Stimulated activated CD4-positive, alpha-beta T cell treated with anti-CD3 and anti-CD28 coated beads, Interleukin-2, amount 100 ng/mL, for 4 hours (primary cell): ENCODE measurements around the gene GADD45A.

Experiments
- DNase-seq: peaks from one replicate; pipeline ENCODE4 v3.0.0-alpha.2; 2020; ENCODE audit warnings: low read depth

The GADD45A gene

DNA sequence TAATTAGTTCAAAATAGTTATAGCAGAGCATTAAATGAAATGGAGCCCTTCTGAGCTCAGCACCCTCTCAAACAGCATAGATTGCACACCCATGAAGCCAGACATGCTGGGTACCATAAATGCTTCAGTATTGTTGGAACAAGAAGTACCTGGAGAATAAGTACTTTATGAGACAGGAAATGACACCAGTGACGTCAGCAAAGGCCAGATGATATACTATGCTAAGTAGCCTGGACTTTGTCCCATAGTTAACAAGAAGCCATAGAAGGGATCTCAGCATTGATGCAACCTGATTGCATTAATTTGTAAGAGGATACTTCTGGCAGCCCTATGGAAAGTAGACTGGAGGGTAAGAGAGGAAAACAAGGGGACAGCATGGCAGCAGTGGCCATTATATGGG is 16.3 kb upstream of the GADD45A start:
- DNase-seq: no peak

GRCh38 chr1:67672260-67672803 is 12.7 kb upstream of the GADD45A start:
- DNase-seq: no peak

- DNase-seq: no peak
These were observed 11.4 kb upstream of the GADD45A start for GRCh38 chr1:67673468-67674201.

- DNase-seq: peak; percentile 7
These were observed 10.6 kb upstream of the GADD45A start for GRCh38 chr1:67674260-67675011.

DNA sequence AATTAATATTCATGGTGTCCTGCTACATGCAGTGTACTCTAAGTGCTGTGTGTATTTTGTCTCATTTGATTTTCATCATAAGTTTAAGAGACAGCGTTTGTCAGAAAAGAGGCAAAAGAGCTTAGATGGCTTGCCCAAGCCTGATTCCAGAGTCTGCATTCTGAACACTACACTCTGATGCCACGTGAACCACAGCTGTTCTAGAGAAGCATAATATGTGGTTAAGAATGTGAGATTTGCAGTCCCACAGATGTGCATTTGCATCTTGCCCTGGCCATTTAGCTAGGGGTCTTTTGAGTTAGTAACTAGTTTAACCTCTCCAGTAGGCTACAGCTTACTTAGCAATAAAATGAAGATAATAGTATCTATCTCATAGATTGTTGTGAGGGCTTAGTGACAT is 9.2 kb upstream of the GADD45A start:
- no peak for DNase-seq

DNA sequence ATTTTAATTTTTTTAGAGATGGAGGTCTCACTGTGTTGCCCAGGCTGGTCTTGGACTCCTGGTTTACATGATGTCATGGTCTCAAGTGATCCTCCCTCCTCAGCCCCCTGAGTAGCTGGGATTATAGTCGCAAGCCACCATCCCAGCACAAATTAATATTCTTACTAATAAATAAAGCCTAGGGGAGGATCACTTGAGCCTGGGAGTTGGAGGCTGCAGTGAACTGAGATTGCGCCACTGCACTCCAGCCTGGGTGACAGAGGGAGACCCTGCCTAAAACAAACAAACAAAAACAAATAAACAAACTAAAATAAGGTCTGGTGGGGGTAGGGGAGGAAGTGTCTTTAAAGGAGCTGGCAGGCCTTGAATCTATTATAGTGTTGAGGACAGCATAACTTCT is 8.7 kb upstream of the GADD45A start:
- no peak for DNase-seq

DNA sequence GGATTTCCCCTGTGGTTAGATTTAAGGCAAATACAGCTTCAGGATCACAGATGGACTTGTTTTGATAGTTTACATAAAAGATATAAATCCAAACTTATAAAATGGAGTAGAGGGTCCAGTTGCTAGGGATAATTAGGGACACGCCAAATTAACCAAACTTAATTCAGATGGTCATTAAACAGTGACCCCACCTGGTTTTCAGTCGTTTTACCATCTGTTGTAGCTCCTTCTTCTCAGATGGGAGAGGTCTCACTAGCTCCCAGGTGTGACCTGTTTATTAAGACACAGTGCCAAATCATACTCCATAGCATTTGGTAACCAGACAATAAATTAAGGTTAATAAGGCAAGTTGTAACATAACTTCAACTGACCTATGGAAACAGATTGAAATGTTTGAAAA is 8.1 kb upstream of the GADD45A start:
- no peak for DNase-seq

DNA sequence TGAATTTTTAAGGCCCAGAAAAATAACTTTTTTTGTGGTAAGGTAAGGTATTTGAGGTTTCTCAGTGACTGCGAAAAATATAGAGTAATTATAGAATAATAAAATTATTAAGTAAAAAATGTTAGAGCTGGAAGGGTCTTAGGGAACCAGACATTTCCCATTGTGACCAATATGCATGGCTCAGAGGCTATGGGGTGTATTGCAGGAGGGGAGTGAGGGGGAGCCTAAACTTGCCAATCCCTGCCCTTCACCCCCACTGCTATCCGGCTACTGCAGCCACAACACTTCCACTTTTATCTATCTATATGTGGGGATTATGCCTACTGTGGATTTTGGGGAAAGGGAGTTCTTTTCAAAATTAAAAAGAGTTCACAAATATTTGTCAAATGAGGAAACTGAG is 7.6 kb upstream of the GADD45A start:
- DNase-seq: no peak

DNA sequence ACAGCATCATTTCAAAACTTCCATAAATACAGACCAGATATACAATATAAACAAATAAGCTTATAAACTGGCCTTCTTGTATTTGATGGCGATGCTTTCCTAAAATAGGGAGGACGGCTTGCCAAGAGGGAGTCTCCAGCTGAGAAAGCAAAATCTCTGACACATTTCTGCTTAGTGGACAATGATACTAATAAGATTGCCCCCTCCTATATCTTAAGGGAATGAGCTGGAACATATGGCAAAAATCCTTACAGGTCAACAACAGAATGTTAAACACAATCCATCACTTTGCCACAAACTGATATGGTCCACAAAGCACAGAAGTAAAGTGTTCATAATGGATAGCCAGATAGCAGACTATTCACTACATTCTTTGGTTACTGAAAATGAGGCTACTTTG is 7.1 kb upstream of the GADD45A start:
- DNase-seq: no peak

DNA sequence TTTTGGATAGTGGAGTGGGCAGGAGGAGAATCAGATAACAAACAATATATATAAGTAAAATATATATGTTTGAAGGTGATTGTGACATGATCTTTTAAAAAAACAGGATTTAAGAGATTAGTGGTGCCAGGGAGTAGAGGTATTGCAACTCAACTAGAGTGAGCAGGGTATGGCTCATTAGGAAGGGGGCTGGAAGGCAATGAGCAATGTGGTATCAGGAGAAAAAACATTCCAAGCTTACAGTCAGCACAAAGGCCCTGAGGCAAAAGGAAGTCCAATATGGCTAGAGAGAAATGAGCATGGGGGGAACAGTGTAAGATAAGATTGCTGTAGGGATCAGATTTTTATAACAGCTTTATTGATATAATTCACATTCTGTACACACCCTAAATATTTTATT is 5.3 kb upstream of the GADD45A start:
- no peak for DNase-seq

- DNase-seq: no peak
These were observed 4.5 kb upstream of the GADD45A start for GRCh38 chr1:67680486-67680885.

GRCh38 chr1:67682659-67683197 is 2.3 kb upstream of the GADD45A start:
- DNase-seq: no peak

DNA sequence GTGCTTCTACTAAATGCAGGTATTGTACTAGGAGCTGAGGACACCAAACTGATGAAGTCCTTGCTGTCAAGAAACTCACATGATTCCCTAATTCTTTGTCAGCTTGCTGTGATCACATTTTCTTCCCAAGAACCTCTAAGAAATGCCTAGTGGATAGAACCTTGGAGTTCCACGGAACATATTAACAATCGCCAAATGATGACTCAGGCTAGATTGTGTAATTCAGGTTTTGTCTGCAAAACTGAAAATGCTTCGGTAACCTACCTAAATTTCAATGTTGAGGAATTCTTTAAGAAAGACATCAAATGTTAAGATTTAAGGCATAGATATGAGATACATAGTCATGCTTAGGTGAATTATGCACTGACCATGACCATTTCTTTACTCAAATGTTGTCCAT is 1.7 kb upstream of the GADD45A start:
- no peak for DNase-seq

GRCh38 chr1:67683766-67684525 is 1.1 kb upstream of the GADD45A start:
- DNase-seq: peak; percentile 59

DNA sequence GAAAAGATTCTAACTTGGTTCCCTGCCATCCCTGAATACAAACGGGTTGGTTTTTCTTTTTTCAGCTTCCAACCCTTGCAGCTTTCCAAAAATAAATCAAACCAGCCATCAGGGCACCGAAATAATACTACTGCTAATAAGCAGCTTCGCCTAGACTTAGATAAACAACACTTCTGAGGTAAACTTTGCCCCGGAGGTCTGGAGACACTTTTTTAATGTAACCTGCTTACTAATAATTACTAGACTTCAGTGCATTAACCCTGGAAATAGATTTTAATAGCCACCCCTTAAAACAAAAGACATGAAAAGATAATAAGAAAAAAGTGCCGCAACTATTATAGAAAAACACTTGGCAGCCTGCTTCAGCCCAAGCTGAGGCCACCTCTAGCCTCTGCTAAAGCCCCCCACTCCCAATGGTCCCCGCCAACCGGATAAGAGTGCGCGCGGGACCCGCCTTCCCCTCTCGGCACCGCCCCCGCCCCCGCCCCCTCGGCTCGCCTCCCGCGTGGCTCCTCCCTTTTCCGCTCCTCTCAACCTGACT is 405 bp upstream of the GADD45A start:
- no peak for DNase-seq

DNA sequence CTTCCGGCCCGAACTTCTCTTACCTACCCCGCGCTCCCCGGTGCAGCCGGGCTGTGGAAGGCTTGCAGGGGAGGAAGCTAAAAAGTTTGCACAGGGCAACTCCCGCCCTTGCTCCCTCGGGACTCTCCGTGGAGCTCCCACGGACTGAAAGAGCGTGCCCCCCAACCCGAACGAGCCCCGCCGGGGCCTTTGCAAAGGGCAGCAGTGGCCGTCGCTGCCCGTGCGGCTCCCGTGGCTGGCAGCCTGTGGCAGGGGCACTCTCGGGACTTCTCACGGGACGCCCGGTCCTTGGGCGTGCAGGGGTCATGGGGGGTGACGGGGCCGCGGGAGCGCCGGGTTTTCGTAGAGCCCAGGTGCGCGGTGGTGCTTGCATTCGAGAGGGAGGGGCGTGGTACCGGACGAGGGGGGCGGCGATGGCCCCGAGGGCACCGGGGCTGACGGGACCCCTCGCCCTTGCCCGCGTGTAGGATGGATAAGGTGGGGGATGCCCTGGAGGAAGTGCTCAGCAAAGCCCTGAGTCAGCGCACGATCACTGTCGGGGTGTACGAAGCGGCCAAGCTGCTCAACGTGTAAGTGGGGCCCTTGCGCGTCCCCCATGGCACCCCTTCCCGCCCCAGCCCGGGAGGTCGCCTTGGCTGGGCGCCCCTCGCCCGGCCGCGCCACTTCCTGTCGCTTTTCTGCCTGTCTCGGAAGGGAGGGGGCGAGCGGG is 711 bp downstream of the GADD45A start:
- peak; percentile 63 for DNase-seq

GRCh38 chr1:67686267-67687197 is 1.5 kb downstream of the GADD45A start:
- DNase-seq: peak; percentile 49

DNA sequence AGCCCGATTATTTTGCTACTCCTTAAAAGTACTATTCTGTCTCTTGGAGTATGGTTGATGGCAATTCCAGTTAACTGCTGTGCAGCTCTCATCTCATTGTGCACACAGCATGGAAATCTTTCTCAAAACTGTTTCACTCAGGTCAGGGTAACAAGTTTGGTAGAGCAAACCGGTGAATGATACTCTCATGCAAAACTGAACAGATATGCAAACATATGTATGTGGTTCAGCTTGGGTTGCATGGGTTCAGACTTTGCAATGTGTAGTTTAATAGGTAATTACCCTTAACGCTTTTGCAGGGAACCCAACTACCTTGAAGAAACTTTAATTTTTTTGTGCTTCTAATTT is 2.2 kb downstream of the GADD45A start:
- no peak for DNase-seq

DNA sequence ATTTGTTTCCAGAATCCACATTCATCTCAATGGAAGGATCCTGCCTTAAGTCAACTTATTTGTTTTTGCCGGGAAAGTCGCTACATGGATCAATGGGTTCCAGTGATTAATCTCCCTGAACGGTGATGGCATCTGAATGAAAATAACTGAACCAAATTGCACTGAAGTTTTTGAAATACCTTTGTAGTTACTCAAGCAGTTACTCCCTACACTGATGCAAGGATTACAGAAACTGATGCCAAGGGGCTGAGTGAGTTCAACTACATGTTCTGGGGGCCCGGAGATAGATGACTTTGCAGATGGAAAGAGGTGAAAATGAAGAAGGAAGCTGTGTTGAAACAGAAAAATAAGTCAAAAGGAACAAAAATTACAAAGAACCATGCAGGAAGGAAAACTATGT is 2.6 kb downstream of the GADD45A start:
- DNase-seq: no peak

DNA sequence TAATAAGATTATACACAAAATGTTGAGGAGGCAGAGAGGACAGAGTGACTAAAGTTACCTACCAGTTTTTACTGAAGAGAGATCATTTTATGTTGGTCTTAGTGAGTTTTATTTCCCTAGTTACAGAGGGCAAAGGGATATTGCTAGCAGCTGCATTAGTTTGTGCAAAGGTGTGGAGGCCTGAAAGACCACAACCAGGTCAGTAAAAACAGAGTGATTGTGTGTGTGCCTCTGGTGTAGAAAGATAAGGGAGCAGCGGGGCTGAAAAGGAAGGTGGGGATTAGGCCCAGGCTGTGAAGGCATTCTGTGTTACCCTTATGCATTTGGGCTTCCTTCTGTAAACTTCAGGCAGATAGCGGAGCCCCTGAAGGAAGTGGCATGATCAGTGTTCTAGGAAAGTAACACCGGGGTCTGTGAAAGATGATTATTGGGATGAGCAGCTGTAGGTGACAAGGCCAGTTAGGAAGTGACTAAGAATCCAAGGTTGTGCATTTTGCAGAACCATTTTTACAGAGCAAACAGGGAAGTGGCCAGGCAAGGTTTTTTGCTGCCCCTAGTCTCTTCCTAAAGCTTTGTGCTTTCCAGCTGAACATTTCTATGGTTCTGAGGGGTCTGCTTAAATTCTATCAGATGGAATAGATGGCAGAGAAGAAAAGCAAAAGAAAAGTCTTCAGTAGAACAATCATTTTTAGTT is 3.7 kb downstream of the GADD45A start:
- DNase-seq: no peak
